Measurements from ENCODE around the gene JUND. TPM values are rescaled to one million over a fixed set of nuclear protein-coding genes. Genes with fewer than 3 reads are reported as not detected.

Gene JUND
- total RNA-seq, 1 donor from 2014 or later, result 129 TPM

DNA sequence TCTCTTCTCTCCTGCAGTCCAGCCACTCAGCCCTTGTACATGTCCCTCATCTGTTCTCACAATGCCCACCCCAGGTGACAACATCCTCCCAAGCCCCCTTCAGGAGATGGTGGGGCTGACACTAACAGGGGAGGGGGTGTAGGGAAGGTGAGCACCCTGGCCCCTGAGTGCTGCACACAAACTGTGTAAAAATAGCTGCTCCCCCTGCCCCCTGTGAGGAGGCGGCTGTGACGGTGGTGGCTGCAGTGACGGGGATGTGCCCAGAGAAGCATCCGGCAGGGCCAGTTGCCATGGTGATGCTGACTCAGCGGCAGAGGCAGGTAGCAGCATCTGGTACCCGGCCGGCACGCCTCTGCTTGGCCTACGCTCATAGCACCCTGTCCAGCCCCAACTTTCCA lies 13.0 kb upstream of the JUND start:
- H3K4me3 Mint-ChIP-seq (ENCODE audit: unreplicated experiment), result no peak overlapping the region
- H3K4me1 Mint-ChIP-seq (ENCODE audit: unreplicated experiment), result peaks cover 12% of the 10 kb centered on the region
- TF ChIP-seq, protein P1, sequence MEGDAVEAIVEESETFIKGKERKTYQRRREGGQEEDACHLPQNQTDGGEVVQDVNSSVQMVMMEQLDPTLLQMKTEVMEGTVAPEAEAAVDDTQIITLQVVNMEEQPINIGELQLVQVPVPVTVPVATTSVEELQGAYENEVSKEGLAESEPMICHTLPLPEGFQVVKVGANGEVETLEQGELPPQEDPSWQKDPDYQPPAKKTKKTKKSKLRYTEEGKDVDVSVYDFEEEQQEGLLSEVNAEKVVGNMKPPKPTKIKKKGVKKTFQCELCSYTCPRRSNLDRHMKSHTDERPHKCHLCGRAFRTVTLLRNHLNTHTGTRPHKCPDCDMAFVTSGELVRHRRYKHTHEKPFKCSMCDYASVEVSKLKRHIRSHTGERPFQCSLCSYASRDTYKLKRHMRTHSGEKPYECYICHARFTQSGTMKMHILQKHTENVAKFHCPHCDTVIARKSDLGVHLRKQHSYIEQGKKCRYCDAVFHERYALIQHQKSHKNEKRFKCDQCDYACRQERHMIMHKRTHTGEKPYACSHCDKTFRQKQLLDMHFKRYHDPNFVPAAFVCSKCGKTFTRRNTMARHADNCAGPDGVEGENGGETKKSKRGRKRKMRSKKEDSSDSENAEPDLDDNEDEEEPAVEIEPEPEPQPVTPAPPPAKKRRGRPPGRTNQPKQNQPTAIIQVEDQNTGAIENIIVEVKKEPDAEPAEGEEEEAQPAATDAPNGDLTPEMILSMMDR (IDR thresholded peaks at IDR 0.05; ENCODE audit: unreplicated experiment), result no peak
- no peaks in the 10 kb centered on the region for H3K9me3 Mint-ChIP-seq (ENCODE audit: unreplicated experiment)
- H3K27ac Mint-ChIP-seq (ENCODE audit: unreplicated experiment), result no peak overlapping the region
- DNase-seq (ENCODE audit: low spot score), result no peak
- peaks cover 14% of the 10 kb centered on the region for H3K27me3 Mint-ChIP-seq (ENCODE audit: unreplicated experiment)
- H3K36me3 Mint-ChIP-seq (ENCODE audit: low read depth, unreplicated experiment), result peaks cover 3% of the 10 kb centered on the region

DNA sequence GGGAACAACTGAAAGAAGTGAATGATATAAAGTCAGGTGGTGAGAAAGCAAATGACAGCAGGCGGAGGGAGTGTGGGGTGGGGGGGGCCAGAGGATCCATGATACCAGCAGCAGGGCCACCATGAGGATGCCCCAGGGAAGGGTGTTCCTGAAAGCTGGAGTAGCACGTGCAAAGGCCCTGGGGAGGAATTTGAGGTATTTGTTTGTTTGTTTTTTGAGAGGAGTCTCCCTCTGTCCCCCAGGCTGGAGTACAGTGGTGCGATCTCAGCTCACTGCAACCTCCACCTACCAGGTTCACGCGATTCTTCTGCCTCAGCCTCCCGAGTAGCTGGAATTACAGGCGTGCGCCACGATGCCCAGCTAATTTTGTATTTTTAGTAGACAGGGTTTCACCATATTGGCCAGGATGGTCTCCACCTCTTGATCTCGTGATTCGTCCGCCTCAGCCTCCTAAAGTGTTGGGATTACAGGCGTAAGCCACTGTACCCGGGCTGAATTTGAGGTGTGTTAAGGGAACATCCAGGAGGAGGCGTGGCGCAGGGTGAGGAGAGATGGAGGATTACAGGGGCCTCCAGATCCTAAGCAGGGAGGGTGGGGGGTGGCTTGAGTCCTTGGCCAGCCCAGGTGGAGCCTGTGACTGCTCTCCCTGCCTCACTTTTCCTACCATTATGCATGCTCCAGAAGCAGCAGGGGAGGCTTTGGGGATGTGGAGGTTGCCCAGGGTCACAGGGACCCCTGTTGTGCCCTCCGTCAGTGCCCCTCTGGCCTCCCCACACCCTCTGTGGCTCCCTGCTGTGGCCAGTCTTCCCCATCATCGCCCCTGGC lies 12.4 kb upstream of the JUND start:
- H3K36me3 Mint-ChIP-seq (ENCODE audit: low read depth, unreplicated experiment), result peaks cover 3% of the 10 kb centered on the region
- no peaks in the 10 kb centered on the region for H3K9me3 Mint-ChIP-seq (ENCODE audit: unreplicated experiment)
- H3K27me3 Mint-ChIP-seq (ENCODE audit: unreplicated experiment), result peaks cover 10% of the 10 kb centered on the region
- H3K4me1 Mint-ChIP-seq (ENCODE audit: unreplicated experiment), result peaks cover 12% of the 10 kb centered on the region
- no peak overlapping the region for H3K27ac Mint-ChIP-seq (ENCODE audit: unreplicated experiment)
- peak overlapping the region; percentile 83 for H3K4me3 Mint-ChIP-seq (ENCODE audit: unreplicated experiment)
- DNase-seq (ENCODE audit: low spot score), result no peak
- TF ChIP-seq, protein P1 (IDR thresholded peaks at IDR 0.05; ENCODE audit: unreplicated experiment), result no peak

DNA sequence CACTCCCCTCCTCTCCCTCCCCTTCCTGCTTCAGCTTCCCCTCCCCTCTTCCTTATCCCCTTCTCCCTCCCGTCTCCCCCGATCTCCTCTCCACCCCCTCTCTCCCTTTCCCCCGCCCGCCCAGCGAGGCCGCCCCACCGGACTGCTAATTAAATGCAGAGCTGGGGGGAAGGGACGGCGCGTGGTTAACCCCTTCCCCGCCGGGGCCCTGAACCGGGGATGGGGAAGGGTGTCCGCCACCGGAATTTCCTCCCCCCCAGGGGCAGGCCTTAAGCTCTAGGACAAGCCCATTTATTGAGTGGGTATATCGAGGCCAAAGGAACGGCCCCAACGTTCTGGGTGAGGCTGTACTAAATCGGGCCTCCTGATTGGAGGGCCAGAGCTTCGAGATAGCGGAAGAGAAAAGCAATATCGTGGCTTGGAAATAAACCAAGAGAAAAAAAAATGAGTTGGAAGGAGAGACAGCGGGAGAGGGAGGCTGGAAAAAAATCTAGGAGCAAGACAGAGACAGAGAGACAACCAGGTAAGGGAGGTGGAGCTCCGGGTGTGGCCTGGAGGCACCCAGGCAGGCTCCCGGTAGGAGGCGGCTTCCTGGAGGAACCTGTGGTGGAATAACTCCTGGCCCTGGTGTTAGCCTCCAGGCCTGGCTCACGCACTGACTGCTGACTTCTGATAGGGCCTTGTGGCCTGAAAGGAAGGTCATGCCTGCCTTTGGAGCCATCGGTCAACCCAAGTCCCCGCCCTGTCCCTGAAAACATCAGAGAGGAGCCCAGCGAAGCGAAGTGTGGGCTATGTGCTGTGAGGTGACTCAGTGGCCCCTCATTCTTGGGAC lies 11.6 kb upstream of the JUND start:
- peaks cover 12% of the 10 kb centered on the region for H3K4me1 Mint-ChIP-seq (ENCODE audit: unreplicated experiment)
- H3K4me3 Mint-ChIP-seq (ENCODE audit: unreplicated experiment), result peak overlapping the region; percentile 83
- peaks cover 3% of the 10 kb centered on the region for H3K36me3 Mint-ChIP-seq (ENCODE audit: low read depth, unreplicated experiment)
- peaks cover 10% of the 10 kb centered on the region for H3K27me3 Mint-ChIP-seq (ENCODE audit: unreplicated experiment)
- TF ChIP-seq, protein P1 (IDR thresholded peaks at IDR 0.05; ENCODE audit: unreplicated experiment), result no peak
- no peaks in the 10 kb centered on the region for H3K9me3 Mint-ChIP-seq (ENCODE audit: unreplicated experiment)
- DNase-seq (ENCODE audit: low spot score), result peak; percentile 61
- H3K27ac Mint-ChIP-seq (ENCODE audit: unreplicated experiment), result peak overlapping the region; percentile 61

DNA sequence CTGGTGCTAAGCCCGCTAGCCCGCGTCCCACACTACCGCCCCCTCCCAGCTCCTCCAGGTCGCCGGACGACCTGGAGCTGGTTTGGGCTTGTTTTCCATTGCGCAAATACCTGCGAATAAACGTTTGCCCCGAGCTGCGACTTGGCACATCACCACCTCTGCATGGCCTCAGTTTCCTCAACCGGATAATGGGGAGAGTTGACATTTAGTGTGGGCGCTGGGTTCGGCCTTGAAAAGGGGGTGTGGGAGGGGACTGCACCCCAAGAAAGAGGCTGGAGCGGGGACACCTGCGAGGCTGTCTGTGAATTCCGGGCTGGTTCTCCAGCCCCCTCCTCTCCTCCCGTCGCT lies 11.0 kb upstream of the JUND start:
- Mint-ChIP-seq H3K36me3 (ENCODE audit: low read depth, unreplicated experiment) (peaks cover 3% of the 10 kb centered on the region), H3K27me3 (ENCODE audit: unreplicated experiment) (peaks cover 8% of the 10 kb centered on the region), H3K9me3 (ENCODE audit: unreplicated experiment) (no peaks in the 10 kb centered on the region), H3K27ac (ENCODE audit: unreplicated experiment) (no peak overlapping the region), H3K4me3 (ENCODE audit: unreplicated experiment) (peak overlapping the region; percentile 79), H3K4me1 (ENCODE audit: unreplicated experiment) (peaks cover 12% of the 10 kb centered on the region)
- DNase-seq (ENCODE audit: low spot score), result no peak
- TF ChIP-seq, protein P1 (IDR thresholded peaks at IDR 0.05; ENCODE audit: unreplicated experiment), result no peak
